ENCODE data around the gene DIRAS1.

DNA sequence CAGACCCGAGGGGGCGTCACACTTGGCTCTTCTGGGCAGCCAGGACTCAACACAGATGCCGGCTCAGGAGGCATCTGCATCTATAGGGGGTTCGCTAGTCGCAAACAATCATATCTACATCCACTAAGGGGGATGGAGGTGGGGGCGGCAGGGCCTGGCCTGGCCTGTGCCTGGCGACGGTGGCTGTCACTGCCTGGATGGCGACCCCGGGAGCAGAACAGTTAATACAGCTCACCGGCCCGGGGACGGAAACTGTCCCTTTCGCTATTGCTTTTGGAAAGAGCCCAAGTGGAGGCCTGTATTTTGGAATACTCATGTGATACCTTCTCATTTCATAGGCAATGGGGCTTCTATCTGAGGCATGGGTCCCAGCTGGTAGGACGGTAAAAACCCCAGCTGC is 44.2 kb upstream of the DIRAS1 start:
- TF ChIP-seq EZH2 (IDR thresholded peaks at IDR 0.05; ENCODE audit: borderline replicate concordance, low read depth, low read length, severe bottlenecking) = no peak
- no peak for TF ChIP-seq POLR2AphosphoS5 (IDR thresholded peaks at IDR 0.05; ENCODE audit: insufficient read depth, low read depth, low read length)
- TF ChIP-seq, protein P1, sequence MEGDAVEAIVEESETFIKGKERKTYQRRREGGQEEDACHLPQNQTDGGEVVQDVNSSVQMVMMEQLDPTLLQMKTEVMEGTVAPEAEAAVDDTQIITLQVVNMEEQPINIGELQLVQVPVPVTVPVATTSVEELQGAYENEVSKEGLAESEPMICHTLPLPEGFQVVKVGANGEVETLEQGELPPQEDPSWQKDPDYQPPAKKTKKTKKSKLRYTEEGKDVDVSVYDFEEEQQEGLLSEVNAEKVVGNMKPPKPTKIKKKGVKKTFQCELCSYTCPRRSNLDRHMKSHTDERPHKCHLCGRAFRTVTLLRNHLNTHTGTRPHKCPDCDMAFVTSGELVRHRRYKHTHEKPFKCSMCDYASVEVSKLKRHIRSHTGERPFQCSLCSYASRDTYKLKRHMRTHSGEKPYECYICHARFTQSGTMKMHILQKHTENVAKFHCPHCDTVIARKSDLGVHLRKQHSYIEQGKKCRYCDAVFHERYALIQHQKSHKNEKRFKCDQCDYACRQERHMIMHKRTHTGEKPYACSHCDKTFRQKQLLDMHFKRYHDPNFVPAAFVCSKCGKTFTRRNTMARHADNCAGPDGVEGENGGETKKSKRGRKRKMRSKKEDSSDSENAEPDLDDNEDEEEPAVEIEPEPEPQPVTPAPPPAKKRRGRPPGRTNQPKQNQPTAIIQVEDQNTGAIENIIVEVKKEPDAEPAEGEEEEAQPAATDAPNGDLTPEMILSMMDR (IDR thresholded peaks at IDR 0.05; ENCODE audit: extremely low read depth in 1 of 2, insufficient read depth in 1 of 2, low read depth in 1 of 2, low read length in 2 of 2) = no peak
